Smooth muscle cell of the brain vasculature (primary cell): ENCODE data around the gene ABLIM2.

Source experiments
- DNase-seq: peaks from one replicate; pipeline ENCODE4 v3.0.0-alpha.2; 2012; ENCODE audit warnings: low read depth, low spot score

ABLIM2 gene

GRCh38 chr4:8005033-8005808 is 153.4 kb downstream of the ABLIM2 start:
- DNase-seq: no peak

GRCh38 chr4:8004066-8004465 is 154.5 kb downstream of the ABLIM2 start:
- DNase-seq: no peak

GRCh38 chr4:8002525-8003309 is 155.9 kb downstream of the ABLIM2 start:
- no peak for DNase-seq

- no peak for DNase-seq
These were observed 156.9 kb downstream of the ABLIM2 start for GRCh38 chr4:8001564-8002355.

GRCh38 chr4:8000721-8001491 is 157.7 kb downstream of the ABLIM2 start:
- no peak for DNase-seq

GRCh38 chr4:8000247-8000646 is 158.4 kb downstream of the ABLIM2 start:
- no peak for DNase-seq

- no peak for DNase-seq
These were observed 158.9 kb downstream of the ABLIM2 start for GRCh38 chr4:7999695-8000094.

GRCh38 chr4:7999279-7999678 is 159.3 kb downstream of the ABLIM2 start:
- no peak for DNase-seq

GRCh38 chr4:7998447-7998846 is 160.2 kb downstream of the ABLIM2 start:
- DNase-seq: no peak

- DNase-seq: no peak
These were observed 162.7 kb downstream of the ABLIM2 start for GRCh38 chr4:7995866-7996265.

- DNase-seq: no peak
These were observed 163.5 kb downstream of the ABLIM2 start for GRCh38 chr4:7995135-7995534.

GRCh38 chr4:7993671-7994070 is 164.9 kb downstream of the ABLIM2 start:
- no peak for DNase-seq

- DNase-seq: no peak
These were observed 165.8 kb downstream of the ABLIM2 start for GRCh38 chr4:7992846-7993245.

- DNase-seq: no peak
These were observed 167.7 kb downstream of the ABLIM2 start for GRCh38 chr4:7990807-7991459.

GRCh38 chr4:7989654-7990053 is 169.0 kb downstream of the ABLIM2 start:
- DNase-seq: no peak

GRCh38 chr4:7988437-7988836 is 170.2 kb downstream of the ABLIM2 start:
- no peak for DNase-seq

GRCh38 chr4:7987148-7987989 is 171.2 kb downstream of the ABLIM2 start:
- DNase-seq: no peak

- no peak for DNase-seq
These were observed 172.6 kb downstream of the ABLIM2 start for GRCh38 chr4:7985891-7986441.

GRCh38 chr4:7985072-7985471 is 173.5 kb downstream of the ABLIM2 start:
- DNase-seq: no peak
